Renal cortical epithelial cell (primary cell): Measurements from ENCODE around the gene CCDC33. TPM values are rescaled to one million over a fixed set of nuclear protein-coding genes. Genes with fewer than 3 reads are reported as not detected.
A peak's percentile ranks its signal among the peaks of the same experiment; 100 is the strongest.

Experiments used
- DNase-seq: peaks from one replicate; pipeline ENCODE4 v3.0.0-alpha.2; 2011; ENCODE audit warnings: low read depth
- total RNA-seq: library from RNA; depleted of rRNA; stranded (reverse); fragments of >200 nt; gene quantifications from 2 replicates; pipeline ENCODE4 v1.2.3, GENCODE V29; 2014

CCDC33 gene
- total RNA-seq, 1 donor from 2014 or later, result not detected

GRCh38 chr15:74208901-74209559 lies 27.1 kb upstream of the CCDC33 start:
- DNase-seq, result peak; percentile 49

DNA sequence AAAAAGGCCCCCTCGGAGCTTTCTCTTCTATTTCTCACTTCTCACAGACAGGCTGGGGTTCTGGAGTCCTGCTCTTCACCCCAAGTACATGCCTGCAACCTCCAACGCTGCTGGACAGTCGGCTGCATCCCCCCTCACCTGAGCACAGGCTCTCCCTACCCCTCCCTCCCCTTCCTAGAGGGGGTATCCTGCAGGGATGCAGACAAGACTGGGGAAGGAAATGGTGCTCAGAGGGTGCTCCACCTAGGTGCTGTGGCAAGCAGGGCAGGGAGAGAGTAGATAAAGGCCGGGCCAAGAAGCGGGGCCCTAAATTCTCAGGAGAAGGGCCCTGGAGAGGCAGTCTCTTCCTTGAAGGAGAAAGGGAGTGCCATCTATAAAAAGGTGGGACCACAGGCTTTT lies 26.6 kb upstream of the CCDC33 start:
- no peak for DNase-seq

DNA sequence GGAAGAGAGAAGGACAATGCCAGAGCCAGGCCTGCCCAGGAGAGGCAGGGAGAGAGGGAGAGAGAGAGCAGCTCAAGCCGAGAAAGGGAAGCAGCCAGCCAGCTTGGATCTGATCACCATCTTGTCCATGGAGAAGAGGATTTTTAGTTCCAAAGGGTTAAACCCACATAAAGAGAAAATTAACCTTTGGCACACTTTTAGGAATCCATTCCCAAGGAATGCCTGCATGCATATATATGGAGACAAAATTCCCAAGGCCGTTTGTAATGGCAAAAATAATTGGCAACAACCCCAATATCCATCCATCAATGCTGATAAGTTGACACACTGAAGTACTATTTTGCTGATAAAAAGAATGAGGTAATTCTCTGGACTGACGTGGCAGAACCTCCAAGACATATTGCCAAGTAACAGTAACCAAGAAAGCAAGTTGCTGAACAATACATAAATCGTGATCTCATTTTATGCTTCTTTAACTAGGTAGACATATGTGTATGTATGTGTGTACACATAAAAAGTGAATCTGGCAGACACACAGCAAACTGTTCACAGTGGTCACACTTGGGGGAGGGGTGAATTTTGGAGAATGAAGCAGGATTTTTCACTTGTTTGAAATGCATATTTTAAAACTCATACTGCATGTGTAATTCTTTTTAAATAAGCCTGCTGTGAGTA lies 26.0 kb upstream of the CCDC33 start:
- no peak for DNase-seq

GRCh38 chr15:74210729-74211128 lies 25.4 kb upstream of the CCDC33 start:
- no peak for DNase-seq

- no peak for DNase-seq
These were observed 24.5 kb upstream of the CCDC33 start for GRCh38 chr15:74211656-74212055.

- DNase-seq, result no peak
These were observed 23.6 kb upstream of the CCDC33 start for GRCh38 chr15:74212494-74212893.

DNA sequence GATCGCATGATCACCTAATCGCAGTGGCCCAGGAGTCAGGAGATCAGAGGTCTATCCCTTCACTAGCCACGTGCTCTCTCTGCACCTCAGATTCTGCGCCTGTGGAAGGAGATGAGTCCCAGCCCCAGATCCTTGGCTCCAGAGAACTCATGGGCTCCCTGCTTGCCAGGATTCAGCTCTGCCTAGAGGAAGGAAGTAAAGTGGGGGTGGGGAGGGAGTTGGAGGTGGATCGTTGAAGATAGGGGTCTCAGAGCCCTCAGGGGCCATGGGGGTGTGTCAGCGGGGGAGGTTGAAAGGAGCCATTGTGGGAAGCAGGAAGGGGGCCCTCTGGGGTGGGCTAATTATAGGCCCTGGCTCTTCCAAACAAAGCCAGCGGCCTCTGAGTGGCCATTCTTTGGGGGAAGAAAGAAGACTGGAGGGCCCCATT lies 22.3 kb upstream of the CCDC33 start:
- DNase-seq, result no peak

DNA sequence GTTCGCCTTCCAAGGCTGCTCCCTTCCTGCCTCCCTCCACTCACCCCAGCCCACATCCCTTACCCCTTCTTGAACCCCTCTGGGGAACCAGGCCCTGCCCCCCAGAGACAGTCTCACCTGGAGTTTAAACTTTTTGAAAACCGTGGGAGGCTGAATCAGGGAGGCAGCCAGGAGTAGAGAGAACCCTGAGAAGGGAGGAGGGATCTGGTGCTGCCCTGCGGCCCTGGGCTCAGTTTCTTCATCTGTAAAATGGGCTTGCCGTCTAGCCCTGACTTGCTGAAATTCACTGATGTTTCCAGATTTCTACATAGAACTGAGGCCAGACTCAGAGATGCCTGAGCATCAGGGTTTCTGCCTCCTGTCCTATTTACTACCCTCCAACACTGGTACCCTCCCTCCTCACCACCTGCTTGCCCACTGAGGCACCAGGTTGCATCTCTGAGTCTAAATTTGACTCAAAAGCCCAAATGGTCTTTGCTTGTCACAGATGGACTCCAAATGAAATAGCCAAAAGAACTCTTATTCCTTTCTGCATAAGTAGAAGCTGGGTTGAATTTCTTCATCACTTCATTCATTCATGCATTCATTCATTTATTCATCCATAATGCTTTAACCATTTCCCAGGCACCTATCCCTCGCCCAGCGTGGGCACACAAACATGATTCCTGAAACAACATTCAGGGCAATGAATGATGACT lies 21.7 kb upstream of the CCDC33 start:
- no peak for DNase-seq

DNA sequence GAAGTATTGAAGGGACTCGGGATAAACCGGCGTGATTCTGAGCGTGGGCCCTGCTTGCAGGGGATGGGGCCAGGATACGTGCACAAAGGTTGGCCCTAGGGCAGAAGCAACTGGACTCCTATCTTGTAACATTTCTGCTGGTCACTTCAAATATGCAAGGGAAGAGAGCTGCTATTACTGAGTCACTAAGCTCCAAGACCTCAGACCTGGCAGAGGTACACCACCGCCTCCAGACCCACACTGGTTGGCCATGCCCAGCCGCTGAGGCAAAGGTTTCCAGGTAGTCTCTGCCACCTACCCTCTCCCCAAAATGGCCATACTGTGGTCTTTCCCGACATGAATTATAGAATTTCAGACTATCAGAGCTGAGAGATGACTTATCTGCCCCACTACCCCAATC lies 20.2 kb upstream of the CCDC33 start:
- no peak for DNase-seq

GRCh38 chr15:74216949-74217348 lies 19.2 kb upstream of the CCDC33 start:
- no peak for DNase-seq

- DNase-seq, result no peak
These were observed 17.9 kb upstream of the CCDC33 start for GRCh38 chr15:74217907-74218885.

DNA sequence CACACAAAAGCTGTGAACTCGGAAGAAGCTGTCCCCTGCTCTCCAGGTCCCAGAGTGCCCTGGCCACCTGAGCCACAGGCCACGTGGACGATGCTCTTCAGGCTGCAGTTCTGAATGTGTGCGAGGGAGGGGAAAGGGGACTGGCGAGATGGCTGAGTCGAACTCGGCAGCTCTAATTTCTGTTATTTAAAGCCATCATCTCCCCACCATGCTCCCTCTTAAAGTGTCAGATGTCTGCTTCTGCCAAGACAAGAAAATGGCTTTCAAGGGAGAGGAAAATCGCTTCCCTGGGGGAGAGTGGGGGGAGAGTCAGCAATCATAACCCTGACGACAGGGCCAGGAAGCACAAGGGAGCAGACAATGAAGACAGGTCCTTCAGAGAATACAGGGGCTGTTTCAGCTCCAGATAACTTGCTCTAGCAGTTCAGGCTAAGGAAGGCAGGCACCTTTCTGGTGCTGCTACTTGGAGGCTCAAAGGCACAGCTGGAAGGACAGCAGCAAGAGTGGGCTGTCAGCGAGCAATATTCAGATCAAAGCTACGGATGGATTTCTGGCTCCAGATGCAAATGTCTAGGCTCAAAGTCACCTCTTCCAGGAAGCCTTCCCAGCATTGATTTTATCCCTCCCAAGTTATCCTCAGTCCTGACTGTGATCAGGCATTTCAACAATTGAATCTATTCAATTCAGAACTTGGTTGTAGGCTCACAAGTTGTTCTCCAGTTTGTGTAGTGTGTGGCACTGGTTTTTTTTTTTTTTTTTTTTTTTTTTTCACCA lies 15.5 kb upstream of the CCDC33 start:
- no peak for DNase-seq

GRCh38 chr15:74221399-74222239 lies 14.5 kb upstream of the CCDC33 start:
- no peak for DNase-seq

DNA sequence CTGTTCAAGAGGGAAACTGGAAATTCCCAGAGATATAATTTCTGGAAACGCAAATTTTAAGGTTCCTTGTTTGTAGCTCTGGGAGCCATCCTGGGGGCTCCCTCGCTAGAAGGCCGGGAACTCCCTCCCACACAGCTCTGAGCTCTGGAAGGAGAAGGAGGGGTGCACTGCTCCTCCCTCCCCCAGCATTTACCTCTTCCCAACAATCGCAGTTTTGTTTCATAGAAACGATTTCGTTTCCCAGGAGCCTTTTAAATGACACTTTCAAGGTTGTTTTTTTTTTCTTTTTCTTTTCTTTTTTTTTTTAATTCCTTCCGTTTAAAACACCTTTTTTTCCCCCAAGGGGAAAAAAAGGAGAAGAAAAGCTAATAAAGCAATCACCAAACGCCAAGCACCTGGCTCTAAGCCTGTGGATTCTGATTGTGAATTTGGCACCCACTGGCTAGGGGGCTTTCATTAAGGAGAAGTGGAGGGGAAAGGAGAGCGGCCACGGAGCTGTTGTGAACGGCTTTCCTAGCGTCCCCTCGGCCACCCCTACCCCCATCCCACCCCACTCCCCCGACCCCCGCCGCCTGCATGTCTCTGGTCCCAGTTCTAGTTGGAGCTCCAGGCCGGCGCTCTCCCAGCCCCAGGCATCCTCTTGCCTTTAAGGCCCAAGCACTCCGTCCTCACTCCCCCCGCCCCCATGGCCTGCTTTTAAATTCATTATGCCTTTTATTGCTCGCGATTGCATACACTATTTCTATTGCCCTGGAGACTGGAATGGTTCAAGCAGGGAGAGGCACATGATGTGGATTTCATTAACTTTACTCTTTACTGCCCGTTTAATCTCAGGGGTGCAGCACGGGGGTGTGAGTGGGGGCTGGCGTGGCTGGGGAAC lies 13.6 kb upstream of the CCDC33 start:
- peak; percentile 40 for DNase-seq

GRCh38 chr15:74225928-74226327 lies 10.2 kb upstream of the CCDC33 start:
- DNase-seq, result no peak

- no peak for DNase-seq
These were observed 9.2 kb upstream of the CCDC33 start for GRCh38 chr15:74226761-74227540.

DNA sequence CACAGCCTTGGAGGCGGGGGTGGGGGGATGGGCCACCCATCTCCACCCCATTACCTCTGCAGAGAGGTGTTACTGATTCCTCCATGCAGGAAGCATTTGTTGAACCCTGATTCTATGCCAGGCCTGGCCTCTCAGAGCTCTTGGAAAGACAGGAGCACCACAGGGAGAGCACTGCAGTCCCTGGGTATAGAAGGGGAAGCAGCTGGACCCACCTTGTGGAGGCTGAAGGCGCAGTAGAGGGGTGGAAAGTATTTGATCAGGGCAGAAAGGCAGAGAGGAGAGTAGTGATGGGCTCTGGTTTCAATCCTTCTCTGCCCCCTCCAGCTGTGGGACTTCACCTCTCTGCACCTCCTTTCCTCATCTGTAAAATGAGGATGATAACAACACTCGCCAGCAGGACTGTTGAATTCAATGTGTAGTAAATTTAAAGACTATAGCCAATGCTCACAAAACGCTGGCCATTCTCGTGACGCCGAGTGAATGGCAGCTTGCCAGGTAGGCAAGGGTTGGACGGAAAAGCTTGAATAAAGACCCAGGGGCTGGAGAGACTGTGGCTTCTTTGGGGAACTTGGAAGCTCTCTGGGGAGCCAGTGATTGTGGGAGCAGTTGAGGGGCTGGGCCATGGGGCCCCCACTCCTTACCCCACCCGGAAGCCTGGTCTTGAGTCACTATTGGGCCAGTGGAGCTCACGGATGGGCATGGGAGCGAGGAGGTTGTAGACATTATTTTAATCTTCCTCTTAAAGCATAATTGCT lies 8.0 kb upstream of the CCDC33 start:
- no peak for DNase-seq

DNA sequence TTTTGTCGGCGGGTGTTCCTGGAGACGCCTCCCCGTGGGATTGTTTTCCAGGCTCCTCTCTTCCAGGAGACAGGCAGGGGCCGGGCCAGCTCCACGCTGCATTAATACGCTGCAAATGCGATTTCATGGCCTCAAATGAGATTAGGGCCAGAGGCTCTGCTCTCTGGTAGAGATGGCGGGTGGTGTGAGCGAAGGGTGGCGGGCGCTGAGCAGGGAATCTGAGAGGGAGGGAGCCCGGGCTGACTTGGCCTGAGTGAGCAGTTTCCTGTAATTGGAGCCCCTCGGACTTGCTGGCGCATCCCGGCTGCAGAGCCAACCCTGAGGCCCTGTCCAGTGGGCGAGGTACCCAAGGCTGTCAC lies 7.4 kb upstream of the CCDC33 start:
- DNase-seq, result no peak
